ENCODE results near the gene CCNL2. TPM values are rescaled to one million over a fixed set of nuclear protein-coding genes. Genes with fewer than 3 reads are reported as not detected.
A peak's percentile ranks its signal among the peaks of the same experiment; 100 is the strongest.
"Not testable (repeated sequence)": the region's sequence is repeated elsewhere in the genome, so short reads cannot be mapped to it uniquely, and the experiment has no call there.

Gene CCNL2
- total and polyA plus RNA-seq, 4 donors, result 148 to 303 (median 196) TPM

- no peak for DNase-seq (ENCODE audit: low read depth in 4 of 6, low spot score in 6 of 6)
- WGBS (ENCODE audit: insufficient coverage), result 93% methylated on average over 15 of the region's 16 CpGs
- Histone ChIP-seq H3K36me3 (ENCODE audit: control insufficient read depth, insufficient read depth, low read length) (peaks cover 44% of the 10 kb centered on the region), H3K9me3 (ENCODE audit: control insufficient read depth, insufficient read depth, low read length) (no peaks in the 10 kb centered on the region), H3K4me1 (ENCODE audit: control insufficient read depth, insufficient read depth, low read length) (peaks cover 34% of the 10 kb centered on the region), H3K4me3 (ENCODE audit: low read depth, low read length) (no peak overlapping the region), H3K27ac (ENCODE audit: low read depth, low read length) (no peak overlapping the region), H3K27me3 (ENCODE audit: control insufficient read depth, insufficient read depth, low read length) (no peaks in the 10 kb centered on the region)
These were observed 28.3 kb downstream of the CCNL2 start for GRCh38 chr1:1370771-1371300.

- H3K9me3 ChIP-seq (ENCODE audit: control insufficient read depth, insufficient read depth, low read length); H3K27ac ChIP-seq (ENCODE audit: low read depth, low read length); H3K27me3 ChIP-seq (ENCODE audit: control insufficient read depth, insufficient read depth, low read length); H3K4me3 ChIP-seq (ENCODE audit: low read depth, low read length); DNase-seq (ENCODE audit: low read depth in 4 of 6, low spot score in 6 of 6): not testable (repeated sequence)
- peaks cover 31% of the 10 kb centered on the region for H3K4me1 ChIP-seq (ENCODE audit: control insufficient read depth, insufficient read depth, low read length)
- WGBS (ENCODE audit: insufficient coverage), result 98% methylated on average over 14 of the region's 14 CpGs
- H3K36me3 ChIP-seq (ENCODE audit: control insufficient read depth, insufficient read depth, low read length), result peaks cover 44% of the 10 kb centered on the region
These were observed 29.0 kb downstream of the CCNL2 start for GRCh38 chr1:1370094-1370493.

- WGBS (ENCODE audit: insufficient coverage), result 96% methylated on average over 5 of the region's 5 CpGs
- Histone ChIP-seq H3K27ac (ENCODE audit: low read depth, low read length) (no peak overlapping the region), H3K4me1 (ENCODE audit: control insufficient read depth, insufficient read depth, low read length) (peaks cover 10% of the 10 kb centered on the region), H3K27me3 (ENCODE audit: control insufficient read depth, insufficient read depth, low read length) (no peaks in the 10 kb centered on the region), H3K4me3 (ENCODE audit: low read depth, low read length) (no peak overlapping the region), H3K9me3 (ENCODE audit: control insufficient read depth, insufficient read depth, low read length) (no peaks in the 10 kb centered on the region), H3K36me3 (ENCODE audit: control insufficient read depth, insufficient read depth, low read length) (peaks cover 20% of the 10 kb centered on the region)
- no peak for DNase-seq (ENCODE audit: low read depth in 4 of 6, low spot score in 6 of 6)
These were observed 31.8 kb downstream of the CCNL2 start for GRCh38 chr1:1367315-1367714.

GRCh38 chr1:1366699-1367066 lies 32.5 kb downstream of the CCNL2 start:
- Histone ChIP-seq H3K4me3 (ENCODE audit: low read depth, low read length) (no peak overlapping the region), H3K9me3 (ENCODE audit: control insufficient read depth, insufficient read depth, low read length) (no peaks in the 10 kb centered on the region), H3K27me3 (ENCODE audit: control insufficient read depth, insufficient read depth, low read length) (no peaks in the 10 kb centered on the region), H3K4me1 (ENCODE audit: control insufficient read depth, insufficient read depth, low read length) (peaks cover 10% of the 10 kb centered on the region), H3K27ac (ENCODE audit: low read depth, low read length) (no peak overlapping the region), H3K36me3 (ENCODE audit: control insufficient read depth, insufficient read depth, low read length) (peaks cover 14% of the 10 kb centered on the region)
- 93% methylated on average over 3 of the region's 3 CpGs for WGBS (ENCODE audit: insufficient coverage)
- no peak for DNase-seq (ENCODE audit: low read depth in 4 of 6, low spot score in 6 of 6)

GRCh38 chr1:1365875-1366698 lies 33.0 kb downstream of the CCNL2 start:
- Histone ChIP-seq H3K36me3 (ENCODE audit: control insufficient read depth, insufficient read depth, low read length) (peaks cover 8% of the 10 kb centered on the region), H3K4me1 (ENCODE audit: control insufficient read depth, insufficient read depth, low read length) (peaks cover 14% of the 10 kb centered on the region), H3K27me3 (ENCODE audit: control insufficient read depth, insufficient read depth, low read length) (no peaks in the 10 kb centered on the region), H3K27ac (ENCODE audit: low read depth, low read length) (no peak overlapping the region), H3K9me3 (ENCODE audit: control insufficient read depth, insufficient read depth, low read length) (no peaks in the 10 kb centered on the region), H3K4me3 (ENCODE audit: low read depth, low read length) (no peak overlapping the region)
- 87% methylated on average over 10 of the region's 10 CpGs for WGBS (ENCODE audit: insufficient coverage)
- no peak for DNase-seq (ENCODE audit: low read depth in 4 of 6, low spot score in 6 of 6)

GRCh38 chr1:1364266-1364665 lies 34.9 kb downstream of the CCNL2 start:
- Histone ChIP-seq H3K9me3 (ENCODE audit: control insufficient read depth, insufficient read depth, low read length) (no peaks in the 10 kb centered on the region), H3K27me3 (ENCODE audit: control insufficient read depth, insufficient read depth, low read length) (no peaks in the 10 kb centered on the region), H3K4me3 (ENCODE audit: low read depth, low read length) (no peak overlapping the region), H3K27ac (ENCODE audit: low read depth, low read length) (no peak overlapping the region), H3K36me3 (ENCODE audit: control insufficient read depth, insufficient read depth, low read length) (no peaks in the 10 kb centered on the region), H3K4me1 (ENCODE audit: control insufficient read depth, insufficient read depth, low read length) (peaks cover 29% of the 10 kb centered on the region)
- 74% methylated on average over 9 of the region's 14 CpGs for WGBS (ENCODE audit: insufficient coverage)
- DNase-seq (ENCODE audit: low read depth in 4 of 6, low spot score in 6 of 6), result no peak

GRCh38 chr1:1361982-1362423 lies 37.1 kb downstream of the CCNL2 start:
- H3K36me3 ChIP-seq (ENCODE audit: control insufficient read depth, insufficient read depth, low read length), result no peaks in the 10 kb centered on the region
- H3K27ac ChIP-seq (ENCODE audit: low read depth, low read length), result peak overlapping the region; percentile 91
- peaks cover 7% of the 10 kb centered on the region for H3K27me3 ChIP-seq (ENCODE audit: control insufficient read depth, insufficient read depth, low read length)
- DNase-seq (ENCODE audit: low read depth in 4 of 6, low spot score in 6 of 6), result peak in 2 of 6 donors; percentile 39 to 65
- H3K4me3 ChIP-seq (ENCODE audit: low read depth, low read length), result peak overlapping the region; percentile 16
- no peaks in the 10 kb centered on the region for H3K9me3 ChIP-seq (ENCODE audit: control insufficient read depth, insufficient read depth, low read length)
- peaks cover 52% of the 10 kb centered on the region for H3K4me1 ChIP-seq (ENCODE audit: control insufficient read depth, insufficient read depth, low read length)
- whole genome bisulfite sequencing (ENCODE audit: insufficient coverage), result 31% methylated on average over 9 of the region's 13 CpGs

GRCh38 chr1:1361233-1361981 lies 37.7 kb downstream of the CCNL2 start:
- H3K4me3 ChIP-seq (ENCODE audit: low read depth, low read length), result peak overlapping the region; percentile 16
- no peaks in the 10 kb centered on the region for H3K9me3 ChIP-seq (ENCODE audit: control insufficient read depth, insufficient read depth, low read length)
- 62% methylated on average over 26 of the region's 35 CpGs for WGBS (ENCODE audit: insufficient coverage)
- H3K27ac ChIP-seq (ENCODE audit: low read depth, low read length), result peak overlapping the region; percentile 91
- H3K4me1 ChIP-seq (ENCODE audit: control insufficient read depth, insufficient read depth, low read length), result peaks cover 56% of the 10 kb centered on the region
- peaks cover 2% of the 10 kb centered on the region for H3K36me3 ChIP-seq (ENCODE audit: control insufficient read depth, insufficient read depth, low read length)
- peak in 1 of 6 donors; percentile 39 for DNase-seq (ENCODE audit: low read depth in 4 of 6, low spot score in 6 of 6)
- H3K27me3 ChIP-seq (ENCODE audit: control insufficient read depth, insufficient read depth, low read length), result peaks cover 11% of the 10 kb centered on the region

- WGBS (ENCODE audit: insufficient coverage), result 70% methylated on average over 20 of the region's 20 CpGs
- no peak for DNase-seq (ENCODE audit: low read depth in 4 of 6, low spot score in 6 of 6)
- Histone ChIP-seq H3K27ac (ENCODE audit: low read depth, low read length) (peak overlapping the region; percentile 91), H3K9me3 (ENCODE audit: control insufficient read depth, insufficient read depth, low read length) (no peaks in the 10 kb centered on the region), H3K27me3 (ENCODE audit: control insufficient read depth, insufficient read depth, low read length) (peaks cover 11% of the 10 kb centered on the region), H3K36me3 (ENCODE audit: control insufficient read depth, insufficient read depth, low read length) (peaks cover 2% of the 10 kb centered on the region), H3K4me3 (ENCODE audit: low read depth, low read length) (no peak overlapping the region), H3K4me1 (ENCODE audit: control insufficient read depth, insufficient read depth, low read length) (peaks cover 61% of the 10 kb centered on the region)
These were observed 38.5 kb downstream of the CCNL2 start for GRCh38 chr1:1360506-1361169.
